RWPE1 (cell line): ENCODE results near the gene LCNL1.
A peak's percentile ranks its signal among the peaks of the same experiment; 100 is the strongest.

ENCODE experiments used
- CTCF ChIA-PET: fragments of 350-600 bp; sonication (Branson Sonifier 250); formaldehyde crosslinking; extraction: SDS; loops from one replicate; lab custom pipeline; 2021; lab: Yijun Ruan, JAX
- POLR2A ChIA-PET: fragments of 400-600 bp; formaldehyde crosslinking; extraction: SDS; loops from one replicate; lab custom pipeline; 2020; ENCODE audit warnings: antibody characterized with exemption; ENCODE audit not compliant: low non-redundant PET; lab: Yijun Ruan, JAX
- DNase-seq: peaks from one replicate; pipeline ENCODE4 v3.0.0; 2012; ENCODE audit warnings: low spot score
- H3K27ac ChIP-seq: fragments of 450-650 bp; 2 replicates; pipeline ENCODE4 v1.5.1; 2017
- TF ChIP-seq, protein P1 (sequence below): fragments of 450-650 bp; conservative IDR thresholded peaks from 2 replicates; pipeline ENCODE4 v1.5.1; 2017; ENCODE audit warnings: low read depth, mild to moderate bottlenecking

The LCNL1 gene

GRCh38 chr9:136972335-136972734 is 10.5 kb upstream of the LCNL1 start:
- POLR2A ChIA-PET: no interaction called here
- CTCF ChIA-PET: interaction anchor here (1.3 kb wide), 1 partner anchor 56 kb away, joined by 3 read pairs; no protein-coding TSS in a partner anchor

GRCh38 chr9:136972743-136973142 is 10.1 kb upstream of the LCNL1 start:
- TF ChIP-seq, protein P1, sequence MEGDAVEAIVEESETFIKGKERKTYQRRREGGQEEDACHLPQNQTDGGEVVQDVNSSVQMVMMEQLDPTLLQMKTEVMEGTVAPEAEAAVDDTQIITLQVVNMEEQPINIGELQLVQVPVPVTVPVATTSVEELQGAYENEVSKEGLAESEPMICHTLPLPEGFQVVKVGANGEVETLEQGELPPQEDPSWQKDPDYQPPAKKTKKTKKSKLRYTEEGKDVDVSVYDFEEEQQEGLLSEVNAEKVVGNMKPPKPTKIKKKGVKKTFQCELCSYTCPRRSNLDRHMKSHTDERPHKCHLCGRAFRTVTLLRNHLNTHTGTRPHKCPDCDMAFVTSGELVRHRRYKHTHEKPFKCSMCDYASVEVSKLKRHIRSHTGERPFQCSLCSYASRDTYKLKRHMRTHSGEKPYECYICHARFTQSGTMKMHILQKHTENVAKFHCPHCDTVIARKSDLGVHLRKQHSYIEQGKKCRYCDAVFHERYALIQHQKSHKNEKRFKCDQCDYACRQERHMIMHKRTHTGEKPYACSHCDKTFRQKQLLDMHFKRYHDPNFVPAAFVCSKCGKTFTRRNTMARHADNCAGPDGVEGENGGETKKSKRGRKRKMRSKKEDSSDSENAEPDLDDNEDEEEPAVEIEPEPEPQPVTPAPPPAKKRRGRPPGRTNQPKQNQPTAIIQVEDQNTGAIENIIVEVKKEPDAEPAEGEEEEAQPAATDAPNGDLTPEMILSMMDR: no peak
- CTCF ChIA-PET: interaction anchor here (1.0 to 1.3 kb wide), 2 partner anchors 10 to 56 kb away, joined by 3 read pairs; no protein-coding TSS in a partner anchor
- H3K27ac ChIP-seq: peak overlapping the region; percentile 80
- no peak for DNase-seq
- POLR2A ChIA-PET: no interaction called here

More at GRCh38 chr9:136972335-136972734, 10.5 kb upstream of the LCNL1 start:
- DNase-seq: no peak
- peak overlapping the region; percentile 80; the same call in 1 of the 2 replicates for H3K27ac ChIP-seq
- TF ChIP-seq, protein P1: no peak

GRCh38 chr9:136973618-136974617 is 8.9 kb upstream of the LCNL1 start:
- TF ChIP-seq, protein P1: no peak
- no peak for DNase-seq
- peak overlapping the region; percentile 80 for H3K27ac ChIP-seq
- CTCF ChIA-PET: interaction anchor here (0.6 to 1.7 kb wide), 4 partner anchors 9 to 73 kb away, joined by 3 to 4 read pairs (median 4); partner anchors contain the start of gene NPDC1
- POLR2A ChIA-PET: no interaction called here

DNA sequence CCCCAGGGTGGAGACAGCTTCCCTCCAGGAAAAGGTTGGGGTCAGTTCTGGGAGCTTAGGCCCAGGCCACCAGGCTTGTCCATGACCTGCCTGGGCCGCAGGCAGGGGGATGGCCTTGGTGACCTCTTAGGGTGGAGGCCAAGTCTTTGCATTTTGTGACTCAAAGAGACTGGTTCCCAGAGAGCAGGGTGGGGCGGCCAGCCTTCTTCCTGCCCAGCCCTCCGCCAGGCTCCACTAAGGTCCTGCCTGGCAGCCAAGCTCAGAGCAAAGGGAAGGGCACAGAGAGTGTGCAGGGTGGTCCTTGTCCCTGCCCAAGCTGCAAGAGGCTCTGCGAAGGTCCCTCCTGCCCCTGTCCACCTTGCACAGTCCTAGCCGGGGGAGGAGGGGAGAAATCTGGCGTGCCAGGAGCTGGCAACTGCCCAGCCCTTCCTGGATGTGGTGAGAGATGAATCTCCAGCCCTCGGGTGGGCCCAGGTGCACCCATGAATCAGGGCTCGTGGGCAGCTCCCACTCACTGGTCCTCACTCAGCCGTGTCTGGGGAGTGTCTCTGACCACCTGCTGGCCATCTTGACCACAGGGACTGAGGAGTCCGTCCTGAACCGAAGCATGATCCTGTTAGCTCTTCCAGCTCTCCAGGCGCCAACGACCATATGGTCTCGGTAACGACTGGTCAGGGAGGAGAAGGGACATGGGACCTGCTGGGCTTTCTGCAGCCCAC is 7.8 kb upstream of the LCNL1 start:
- DNase-seq: peak; percentile 57
- peak overlapping the region; percentile 80 for H3K27ac ChIP-seq
- ChIA-PET CTCF (interaction anchor here (0.6 to 1.8 kb wide), 8 partner anchors 10 to 118 kb away, joined by 3 to 6 read pairs (median 4); partner anchors contain the start of gene NPDC1), POLR2A (interaction anchor here (0.6 to 1.0 kb wide), 2 partner anchors 17 to 89 kb away, joined by 6 to 9 read pairs; partner anchors contain the start of gene PAXX)
- TF ChIP-seq, protein P1: no peak

DNA sequence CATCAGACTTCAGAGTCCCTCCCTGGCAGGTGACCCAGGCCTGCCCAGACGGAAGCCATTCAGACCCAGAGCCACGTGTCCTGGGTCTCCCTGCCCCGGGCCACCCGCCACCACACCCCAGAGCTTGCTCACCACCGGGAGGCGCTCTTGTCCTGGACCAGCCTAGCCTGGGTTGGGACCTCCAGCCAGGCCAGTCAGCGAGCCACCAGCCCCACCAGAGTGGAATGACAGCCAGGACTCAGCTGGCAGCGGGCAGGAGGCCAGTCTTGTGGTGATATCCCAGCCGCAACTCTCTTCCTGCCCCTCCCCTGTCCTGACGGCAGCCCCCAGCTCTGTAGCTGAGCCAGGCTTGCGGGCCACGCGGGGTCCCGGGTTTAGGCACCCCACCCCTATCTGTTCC is 7.1 kb upstream of the LCNL1 start:
- H3K27ac ChIP-seq: peak overlapping the region; percentile 80
- ChIA-PET CTCF (interaction anchor here (0.6 to 1.8 kb wide), 8 partner anchors 17 to 258 kb away, joined by 3 to 6 read pairs (median 3); partner anchors contain the start of gene PAXX), POLR2A (interaction anchor here (0.6 to 1.0 kb wide), 2 partner anchors 17 to 89 kb away, joined by 6 to 9 read pairs; partner anchors contain the start of gene PAXX)

More for the DNA sequence above, 7.1 kb upstream of the LCNL1 start:
- TF ChIP-seq, protein P1: no peak; the same call in 1 of the 2 replicates
- DNase-seq: no peak
